ENCODE results near the gene ADCYAP1. TPM values are rescaled to one million over a fixed set of nuclear protein-coding genes. Genes with fewer than 3 reads are reported as not detected.

The ADCYAP1 gene
- 0.34 TPM in 1 of 2 replicates, not detected in the other for total RNA-seq

GRCh38 chr18:904218-905090 lies at the start of gene ADCYAP1:
Gene ADCYAP1 (plus strand): TSS chr18:904871. CDS start chr18:905387, 516 bp downstream.

Other genes starting within 250 kb of the ADCYAP1 start
- 80.9 and 96.5 TPM in 2 replicates for gene TYMS, start 247.2 kb upstream of the ADCYAP1 start, total RNA-seq
- gene ENOSF1, start 192.2 kb upstream of the ADCYAP1 start, total RNA-seq, result 16.1 and 16.3 TPM in 2 replicates
- 103 and 111 TPM in 2 replicates for gene YES1, start 92.6 kb upstream of the ADCYAP1 start, total RNA-seq